Activated gamma-delta T cell treated with anti-CD3 and anti-CD28 coated beads, Interleukin-2, amount 50 U/mL, for 16 hours (primary cell): ENCODE data around the gene SULF2.
"Not testable (repeated sequence)": the region's sequence is repeated elsewhere in the genome, so short reads cannot be mapped to it uniquely, and the experiment has no call there.

Source experiments
- DNase-seq: peaks from one replicate; pipeline ENCODE4 v3.0.0-alpha.2; 2020; ENCODE audit warnings: low read depth

SULF2 gene

GRCh38 chr20:47785311-47785853, at the start of gene SULF2:
Gene SULF2, minus strand, starts transcription at chr20:47785481. Its CDS starts 28,118 bp downstream, at chr20:47757363.
- no peak for DNase-seq

DNA sequence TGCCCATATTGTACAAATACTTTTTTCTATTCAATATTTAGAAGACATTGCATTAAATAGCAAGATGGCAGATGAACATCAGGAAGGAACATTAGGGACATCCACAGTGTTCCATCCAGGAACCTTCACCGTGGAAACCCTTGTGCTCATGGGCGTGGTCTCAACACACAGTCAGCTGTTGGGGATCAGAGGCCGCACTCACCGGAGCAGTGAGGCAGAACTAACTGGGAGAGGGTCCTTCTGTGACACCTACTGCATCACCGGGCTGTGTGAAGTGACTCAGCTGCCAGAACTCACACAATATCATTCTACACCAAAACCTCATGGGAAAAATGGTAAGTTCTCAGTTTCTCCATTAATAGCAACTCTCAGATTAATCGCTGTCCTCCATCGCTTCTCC, 46.4 kb upstream of the SULF2 start:
- DNase-seq: not testable (repeated sequence)

GRCh38 chr20:47826716-47827115, 41.4 kb upstream of the SULF2 start:
- DNase-seq: not testable (repeated sequence)

- DNase-seq: not testable (repeated sequence)
Measured at GRCh38 chr20:47826006-47826405, 40.7 kb upstream of the SULF2 start.

DNA sequence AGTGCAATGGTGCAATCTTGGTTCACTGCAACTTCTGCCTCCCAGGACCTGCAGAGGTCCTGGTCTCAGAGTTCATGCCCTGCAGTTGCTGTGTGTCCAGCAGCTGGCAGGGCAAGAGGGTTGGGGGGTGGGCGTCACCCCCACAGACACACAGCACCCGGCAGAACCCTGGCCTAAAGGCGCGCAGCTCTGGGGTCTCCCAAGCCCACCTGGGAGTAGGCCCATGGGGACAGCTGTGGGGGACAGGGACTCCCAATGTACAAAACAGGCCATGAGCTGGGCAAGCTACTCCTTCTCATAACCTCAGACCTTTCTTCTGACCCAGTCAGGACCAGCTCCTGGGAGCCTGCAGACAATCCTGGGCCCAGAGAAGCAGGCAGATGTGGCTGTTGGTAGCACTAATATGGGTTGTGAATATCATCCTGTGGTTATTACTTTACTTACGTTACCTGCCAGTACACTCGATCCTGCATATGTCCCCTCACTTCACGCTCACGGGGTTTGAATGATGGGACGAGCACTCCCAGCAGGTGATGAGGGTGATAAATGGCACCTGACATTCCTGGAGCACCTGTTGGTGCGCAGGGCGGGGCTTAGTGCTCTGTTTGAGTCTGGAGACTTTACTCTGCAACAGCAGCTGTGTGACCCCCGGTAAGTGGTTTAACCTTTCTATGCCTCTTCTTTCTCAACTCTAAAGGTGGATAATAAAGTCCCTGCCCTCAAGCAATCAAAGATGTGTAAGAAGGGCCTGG, 39.9 kb upstream of the SULF2 start:
- DNase-seq: no peak

DNA sequence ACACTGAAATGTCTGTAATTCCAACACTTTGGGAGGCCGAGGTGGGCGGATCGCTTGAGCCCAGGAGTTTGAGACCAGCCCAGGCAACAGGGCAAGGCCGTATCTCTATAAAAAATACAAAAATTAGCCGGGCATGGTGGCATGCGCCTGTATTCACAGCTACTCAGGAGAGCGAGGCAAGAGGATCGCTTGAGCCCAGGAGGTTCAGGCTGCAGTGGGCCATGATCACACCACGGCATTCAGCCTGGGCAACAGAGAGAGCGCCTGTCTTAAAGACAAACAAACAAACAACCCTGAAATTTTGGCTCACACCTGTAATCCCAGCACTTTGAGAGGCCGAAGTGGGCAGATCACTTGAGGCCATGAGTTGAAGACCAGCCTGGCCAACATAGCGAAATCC, 38.7 kb upstream of the SULF2 start:
- DNase-seq: not testable (repeated sequence)

GRCh38 chr20:47821481-47822100, 36.3 kb upstream of the SULF2 start:
- DNase-seq: no peak

DNA sequence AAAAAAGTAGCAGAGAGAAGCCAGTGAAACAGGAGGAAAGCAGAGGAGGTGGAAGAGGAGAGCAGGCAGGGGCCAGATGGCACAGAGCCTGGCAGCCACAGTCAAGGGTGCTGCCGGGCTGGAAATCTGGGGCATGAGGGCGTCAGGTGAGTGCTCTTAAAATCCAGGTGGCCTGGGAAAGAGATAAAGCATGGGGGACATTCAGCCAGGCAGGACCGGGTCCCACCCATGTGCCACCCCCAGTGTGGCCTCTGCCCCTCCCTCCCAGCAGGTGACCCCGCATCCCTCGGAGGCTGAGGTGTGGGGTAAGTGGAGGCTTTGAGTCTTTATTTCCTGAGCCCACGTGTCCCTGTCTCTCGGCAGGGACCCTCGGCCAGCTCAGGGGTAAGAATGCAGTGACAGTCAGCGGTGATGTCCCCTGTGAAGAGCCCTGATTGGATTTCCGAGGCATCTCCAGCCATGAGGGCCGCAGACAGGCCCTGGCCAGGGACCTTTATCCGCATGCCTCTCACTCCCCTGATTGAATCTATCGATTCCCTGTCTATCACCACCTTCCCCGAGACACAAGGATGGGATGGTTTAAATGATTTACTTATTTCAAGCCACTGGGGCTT, 33.8 kb upstream of the SULF2 start:
- DNase-seq: no peak

DNA sequence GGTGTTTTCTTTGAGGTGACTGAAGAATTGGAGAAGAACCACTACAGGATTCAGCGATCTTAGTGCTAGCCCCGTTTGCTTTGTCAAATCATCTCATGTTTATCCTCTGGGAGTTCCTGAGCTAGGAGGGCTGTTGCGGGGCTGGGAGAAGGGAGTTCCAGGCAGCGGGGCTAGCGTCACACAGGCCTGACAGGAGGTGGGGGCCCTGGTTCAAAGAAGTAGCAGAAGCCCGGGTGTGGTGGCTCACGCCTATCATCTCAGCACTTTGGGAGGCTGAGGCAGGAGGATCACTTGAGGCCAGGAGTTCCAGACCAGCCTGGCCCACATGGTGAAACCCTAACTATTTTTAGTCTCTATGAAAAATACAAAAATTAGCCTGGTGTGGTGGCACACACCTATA, 33.2 kb upstream of the SULF2 start:
- DNase-seq: no peak

DNA sequence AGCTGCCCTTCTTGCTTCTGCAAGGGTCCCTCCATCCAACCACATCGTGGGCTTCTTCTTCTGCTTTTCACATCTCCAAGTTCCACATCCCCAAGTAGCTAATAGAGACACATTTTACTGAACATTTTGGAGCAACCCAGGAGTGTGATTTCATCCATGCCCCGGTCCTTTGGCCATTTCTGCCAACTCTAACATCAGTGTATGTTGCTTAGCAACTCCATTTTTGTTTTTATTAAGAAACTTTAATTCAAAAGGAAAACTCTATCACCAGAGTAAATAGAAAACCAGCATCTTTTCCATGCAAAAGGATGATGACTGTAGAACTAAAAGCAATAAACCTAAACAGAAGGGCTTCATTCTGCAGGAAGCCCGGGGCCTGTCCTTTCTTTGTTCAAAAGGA, 32.7 kb upstream of the SULF2 start:
- DNase-seq: no peak

DNA sequence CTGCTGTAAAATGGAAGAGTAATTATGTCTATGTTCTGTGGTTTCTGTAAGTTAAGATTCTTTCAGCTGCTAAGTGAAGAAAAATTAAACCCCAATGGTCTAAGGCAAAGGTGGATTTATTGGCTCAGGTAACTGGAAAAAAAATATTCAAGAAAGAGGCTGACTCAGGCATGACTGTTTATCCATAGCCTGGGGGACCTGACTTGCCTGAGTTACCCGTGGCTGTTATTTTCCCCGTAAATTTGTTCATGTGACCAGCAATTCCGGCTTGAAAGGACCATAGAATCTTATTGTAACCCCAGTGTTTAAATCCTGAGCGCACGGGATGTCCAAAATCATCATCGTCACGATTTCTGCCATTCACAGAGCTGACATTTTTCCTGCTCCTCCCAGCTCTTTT, 32.3 kb upstream of the SULF2 start:
- DNase-seq: no peak

DNA sequence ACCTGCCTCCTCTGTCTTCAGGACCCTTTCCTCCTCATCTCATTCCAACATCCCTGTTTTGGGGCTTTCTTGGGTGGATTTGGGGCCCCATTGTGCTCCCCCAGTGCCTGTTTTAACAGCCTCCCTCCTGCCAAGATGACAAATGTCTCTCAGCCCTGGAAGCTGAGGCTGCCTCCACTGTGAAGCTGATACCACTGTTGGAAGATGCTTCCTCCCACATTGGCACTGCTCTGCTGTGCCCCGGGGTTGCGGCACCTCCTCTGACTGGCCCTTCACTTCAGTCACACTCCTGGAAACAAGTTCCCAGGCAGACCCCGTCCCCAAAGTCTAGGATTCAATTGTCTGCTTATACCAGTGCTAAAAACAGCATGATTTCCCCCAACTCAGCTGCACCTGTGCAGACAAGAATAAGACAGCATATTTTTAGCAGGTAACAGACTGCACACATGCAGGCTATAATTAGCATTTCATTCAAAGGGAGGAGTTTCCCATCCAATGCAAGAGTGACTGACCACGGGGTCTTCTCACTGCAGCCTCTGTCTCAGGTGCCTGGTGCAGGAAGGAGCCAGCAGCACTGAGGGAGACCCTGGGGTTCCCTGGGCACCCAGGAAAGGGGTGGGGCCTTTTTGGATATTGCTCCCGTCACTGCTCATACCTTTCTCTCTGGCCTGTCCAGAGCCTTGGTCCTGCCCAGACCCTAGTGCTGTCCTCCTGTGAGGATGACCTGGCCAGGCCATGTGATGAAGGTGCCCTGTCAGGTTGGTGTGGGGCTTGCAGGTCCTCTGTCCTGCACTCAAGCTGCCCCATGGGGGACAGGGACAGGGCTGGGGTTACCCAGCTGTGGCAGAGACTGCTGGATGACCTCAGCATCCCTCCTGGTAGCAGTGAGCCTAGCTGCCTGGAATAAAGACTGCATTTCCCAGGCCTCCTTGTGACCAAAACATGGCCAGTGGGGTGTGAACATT, 31.5 kb upstream of the SULF2 start:
- DNase-seq: no peak

DNA sequence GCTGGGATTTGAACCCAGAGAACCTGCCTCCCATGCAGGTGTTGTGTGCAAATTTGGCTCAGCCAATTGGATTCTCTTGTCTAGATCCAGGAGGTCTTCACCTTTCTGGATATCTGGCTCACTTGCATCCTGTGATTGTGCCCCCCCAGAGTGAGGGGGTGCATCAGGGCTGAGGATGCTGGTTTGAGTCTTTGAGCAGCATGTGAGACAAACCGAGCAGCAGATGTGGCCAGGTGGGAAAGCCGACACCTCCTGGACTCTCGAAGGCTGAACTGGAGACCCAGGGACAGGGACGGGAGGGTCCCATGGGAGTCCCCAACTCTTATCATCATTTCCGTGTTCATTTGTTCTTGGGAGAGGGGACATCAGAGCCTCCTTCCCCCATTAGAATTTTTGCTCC, 30.6 kb upstream of the SULF2 start:
- no peak for DNase-seq

- DNase-seq: no peak
Measured at GRCh38 chr20:47815416-47815806, 30.1 kb upstream of the SULF2 start.

DNA sequence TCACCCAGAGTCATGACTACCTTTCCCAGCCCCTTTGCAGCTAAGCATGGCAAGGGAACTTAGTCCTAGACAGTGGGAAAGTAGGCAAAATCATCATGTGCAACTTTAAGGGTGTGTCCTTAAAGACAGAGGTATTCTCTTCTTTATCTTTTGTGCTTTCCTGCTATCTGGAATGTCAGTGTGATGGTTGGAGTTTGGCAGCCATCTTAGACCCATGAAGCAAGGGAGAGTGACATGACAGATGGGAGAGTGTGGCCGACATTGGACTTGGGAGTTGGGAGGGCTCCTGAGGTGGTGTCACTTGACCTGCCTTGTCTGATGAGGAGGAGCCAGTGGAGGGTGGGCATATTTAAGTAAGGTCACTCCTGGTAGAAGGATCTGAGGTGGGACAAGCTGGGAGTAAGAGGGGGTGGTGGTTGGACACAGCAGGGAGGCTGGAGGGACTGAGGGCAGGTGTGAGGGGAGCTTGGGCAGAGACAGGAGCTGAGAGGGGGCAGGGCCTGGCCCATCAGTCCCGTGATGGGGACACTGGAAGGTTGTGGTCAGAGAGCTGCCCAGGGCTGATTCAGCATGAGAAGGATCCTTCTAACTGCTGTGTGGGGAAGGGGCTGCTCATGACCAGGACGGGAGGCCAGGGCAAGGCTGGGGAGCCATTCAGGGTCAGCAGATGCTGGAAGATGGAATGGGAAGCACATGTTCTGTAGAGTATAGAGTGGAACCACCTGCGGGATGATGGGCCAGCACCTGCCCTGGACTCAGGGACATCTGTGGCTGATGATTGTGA, 29.5 kb upstream of the SULF2 start:
- DNase-seq: no peak

GRCh38 chr20:47810721-47811347, 25.6 kb upstream of the SULF2 start:
- no peak for DNase-seq

DNA sequence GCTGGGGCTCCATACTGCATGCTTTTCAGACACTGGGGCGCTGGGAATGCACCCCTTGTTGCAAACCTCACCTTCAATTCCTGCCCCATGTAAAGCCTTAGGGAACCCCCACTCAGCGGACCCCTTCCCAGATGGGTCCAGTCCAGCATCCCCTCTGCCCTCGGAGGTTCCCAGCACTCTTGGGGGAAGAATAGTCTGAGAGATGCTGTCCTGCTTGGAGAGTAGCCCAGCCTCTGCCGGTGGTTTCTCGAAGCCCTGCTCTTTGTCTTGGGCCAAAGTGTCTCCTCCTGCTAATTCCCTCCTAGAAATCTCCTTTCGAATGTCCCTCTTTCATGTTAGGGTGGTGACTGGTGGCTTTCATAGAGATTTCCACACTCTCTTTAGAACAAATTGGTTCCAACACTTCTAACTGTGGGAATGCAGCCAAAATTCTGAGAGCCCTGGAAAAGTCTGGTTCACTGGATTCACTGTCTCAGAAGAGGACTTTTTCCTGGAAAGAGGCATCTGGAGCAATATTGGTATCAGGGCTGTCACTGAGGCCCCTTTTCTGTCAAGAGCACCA, 24.9 kb upstream of the SULF2 start:
- no peak for DNase-seq

- DNase-seq: no peak
Measured at GRCh38 chr20:47809161-47809960, 24.1 kb upstream of the SULF2 start.

GRCh38 chr20:47805951-47806350, 20.7 kb upstream of the SULF2 start:
- DNase-seq: no peak
